Mammary epithelial cell (primary cell): Measurements from ENCODE around the gene MPHOSPH9.

Experiments used
- CTCF ChIP-seq, 2 donors: IDR thresholded peaks in 1 of 2; conservative IDR thresholded peaks in 1 of 2; 2 replicates each; pipeline ENCODE4 v1.5.1; 2011 to 2012; ENCODE audit warnings: inconsistent platforms in 2 of 2, low read length in 2 of 2, mild to moderate bottlenecking in 2 of 2, control low read depth in 1 of 2, low read depth in 1 of 2; ENCODE audit not compliant: insufficient read depth in 1 of 2; ENCODE audit errors: extremely low read depth in 1 of 2
- EZH2 ChIP-seq: IDR thresholded peaks from 2 replicates; pipeline ENCODE4 v1.6.1; 2012; ENCODE audit warnings: low read length, inconsistent platforms, borderline replicate concordance

- TF ChIP-seq EZH2, result no peak
- TF ChIP-seq CTCF (conservative IDR thresholded peaks at IDR 0.05 in 1 of 2, IDR thresholded peaks at IDR 0.05 in 1 of 2; ENCODE audit: extremely low read depth in 1 of 2, insufficient read depth in 1 of 2, low read depth in 1 of 2, low read length in 2 of 2), result no peak
These were observed 12.7 kb upstream of the MPHOSPH9 start for GRCh38 chr12:123245678-123246077.
